GM23248 (cell line): ENCODE data around the gene MTCH1.

Experiments used
- EZH2 ChIP-seq: fragments of 200-600 bp; sonication (generic); IDR thresholded peaks from 2 replicates; pipeline ENCODE4 v1.6.1; 2018; ENCODE audit warnings: antibody characterized with exemption, mild to moderate bottlenecking; ENCODE audit not compliant: insufficient read depth, poor library complexity, severe bottlenecking
- EZH2phosphoT487 ChIP-seq: fragments of 200-600 bp; sonication (generic); IDR thresholded peaks from 2 replicates; pipeline ENCODE4 v1.6.1; 2018; ENCODE audit warnings: antibody characterized with exemption, moderate library complexity, mild to moderate bottlenecking, low read depth; ENCODE audit not compliant: insufficient read depth

DNA sequence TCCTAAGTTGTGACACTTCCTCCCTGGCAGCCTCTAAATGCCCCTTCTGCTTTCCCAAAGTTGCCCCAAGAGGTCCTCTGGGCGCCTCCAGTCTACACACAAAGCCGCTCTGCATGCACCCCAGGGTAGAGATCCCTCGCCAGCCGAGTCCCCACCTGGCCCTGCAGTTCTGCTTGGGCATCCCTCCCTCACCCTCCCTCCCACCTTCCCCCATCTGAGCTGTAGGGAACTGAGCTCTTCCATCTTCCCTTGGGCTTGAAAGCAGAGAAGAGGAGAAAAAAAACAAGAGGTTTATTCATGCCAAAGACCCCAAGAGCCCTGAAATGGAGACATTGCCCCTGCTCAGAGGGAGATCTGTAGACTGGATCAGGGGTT, 13.7 kb upstream of the MTCH1 start:
- TF ChIP-seq EZH2 (no peak), EZH2phosphoT487 (no peak)
